GM21528 (cell line): ENCODE results near the gene BTBD16.

ENCODE experiments used
- ATAC-seq: cut with Tn5 transposase; IDR thresholded peaks from one replicate; pipeline ENCODE4 v1.9.1; 2021; ENCODE audit warnings: mild to moderate bottlenecking, moderate library complexity; ENCODE audit not compliant: unreplicated experiment, low FRiP score

BTBD16 gene

DNA sequence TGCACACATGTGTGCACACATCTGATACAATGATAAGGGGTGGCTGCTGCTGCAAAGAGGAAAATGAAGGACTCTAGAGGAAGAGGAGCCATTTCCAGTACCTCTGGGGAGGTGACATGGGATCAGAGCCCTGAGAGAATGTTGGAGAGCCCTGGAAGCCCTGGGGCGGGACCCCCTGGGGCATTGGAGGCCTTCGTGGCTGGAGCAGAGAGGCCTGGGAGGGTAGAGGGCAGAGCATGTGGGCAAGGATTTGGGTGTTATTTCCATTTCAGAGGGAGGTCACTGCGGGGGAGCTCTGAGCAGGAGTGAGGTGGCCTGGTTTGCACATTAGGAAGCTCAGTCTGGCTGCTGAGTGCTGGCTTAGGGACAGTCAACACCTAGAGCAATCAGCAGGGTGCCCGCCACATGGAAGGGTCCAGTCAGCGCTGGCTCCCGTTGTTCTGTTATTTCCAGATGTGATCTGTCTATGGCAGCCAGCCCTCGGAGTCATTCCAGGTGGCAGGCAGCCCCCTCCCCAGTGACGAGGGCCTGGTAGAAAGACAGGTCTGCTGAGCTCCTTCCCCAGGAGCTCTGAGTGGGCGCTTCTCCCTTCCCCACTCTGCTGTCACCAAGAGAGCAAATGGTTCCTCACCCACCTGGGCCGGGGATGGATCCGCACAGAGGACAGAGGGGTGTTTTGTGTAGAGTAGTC, 24.1 kb upstream of the BTBD16 start:
- ATAC-seq = no peak

DNA sequence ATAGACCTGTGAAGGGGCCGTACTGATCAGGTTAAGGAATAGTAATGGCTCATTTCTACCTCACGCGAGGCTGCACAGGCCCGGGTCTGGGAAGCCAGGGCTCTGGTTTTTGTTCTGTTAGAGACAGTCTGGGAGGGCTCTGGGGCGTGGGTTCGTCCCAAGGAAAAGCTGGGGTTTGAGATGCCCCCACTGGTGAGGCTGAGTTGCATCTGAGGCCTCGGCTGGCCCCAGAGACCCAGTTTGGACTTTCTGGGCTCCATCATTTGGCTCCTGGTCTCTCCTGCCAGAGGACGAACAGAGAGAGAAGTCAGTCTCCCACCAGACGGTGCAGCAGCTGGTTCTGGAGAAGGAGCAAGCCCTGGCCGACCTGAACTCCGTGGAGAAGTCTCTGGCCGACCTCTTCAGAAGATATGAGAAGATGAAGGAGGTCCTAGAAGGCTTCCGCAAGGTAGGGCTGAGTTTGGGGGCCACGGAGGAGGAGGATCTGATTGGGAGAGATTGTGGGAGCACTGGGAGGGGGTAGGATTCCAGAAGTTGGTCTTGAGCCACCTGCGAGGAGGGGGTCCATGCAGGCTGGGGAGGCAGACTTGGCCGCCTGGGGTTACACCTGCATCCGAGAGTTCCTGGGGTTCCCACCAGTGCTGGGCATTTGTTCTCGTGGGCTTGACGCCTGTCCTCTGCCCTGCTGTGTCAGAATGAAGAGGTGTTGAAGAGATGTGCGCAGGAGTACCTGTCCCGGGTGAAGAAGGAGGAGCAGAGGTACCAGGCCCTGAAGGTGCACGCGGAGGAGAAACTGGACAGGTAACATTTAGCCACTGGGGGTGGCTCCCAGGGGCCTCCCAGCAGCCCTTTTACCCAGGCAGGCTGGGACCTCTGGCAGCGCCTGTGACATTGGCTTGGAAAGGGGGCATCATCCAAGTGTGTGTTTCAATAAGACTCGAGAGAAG, 22.5 kb upstream of the BTBD16 start:
- no peak for ATAC-seq

DNA sequence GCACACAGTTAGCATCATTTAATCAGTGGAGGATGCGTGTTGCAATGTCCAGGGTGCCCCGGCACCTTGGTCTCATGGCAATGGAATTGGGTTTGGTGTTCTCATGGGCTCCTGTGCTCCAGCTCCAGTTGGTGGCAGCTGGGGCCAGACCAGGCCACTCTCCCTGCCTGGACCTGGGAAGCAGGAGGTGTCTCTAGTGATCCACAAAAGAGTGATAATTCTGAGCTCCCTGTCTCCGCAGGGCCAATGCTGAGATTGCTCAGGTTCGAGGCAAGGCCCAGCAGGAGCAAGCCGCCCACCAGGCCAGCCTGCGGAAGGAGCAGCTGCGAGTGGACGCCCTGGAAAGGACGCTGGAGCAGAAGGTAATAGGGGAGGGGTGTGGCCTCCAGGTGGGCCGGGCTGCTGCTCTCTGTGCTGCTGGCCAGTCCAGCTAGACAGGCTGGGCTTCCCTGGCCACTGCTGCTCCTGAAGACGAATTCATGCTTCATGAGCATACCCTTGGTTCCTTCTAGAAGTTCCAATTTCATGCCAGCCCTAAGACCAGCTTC, 21.7 kb upstream of the BTBD16 start:
- ATAC-seq = no peak

DNA sequence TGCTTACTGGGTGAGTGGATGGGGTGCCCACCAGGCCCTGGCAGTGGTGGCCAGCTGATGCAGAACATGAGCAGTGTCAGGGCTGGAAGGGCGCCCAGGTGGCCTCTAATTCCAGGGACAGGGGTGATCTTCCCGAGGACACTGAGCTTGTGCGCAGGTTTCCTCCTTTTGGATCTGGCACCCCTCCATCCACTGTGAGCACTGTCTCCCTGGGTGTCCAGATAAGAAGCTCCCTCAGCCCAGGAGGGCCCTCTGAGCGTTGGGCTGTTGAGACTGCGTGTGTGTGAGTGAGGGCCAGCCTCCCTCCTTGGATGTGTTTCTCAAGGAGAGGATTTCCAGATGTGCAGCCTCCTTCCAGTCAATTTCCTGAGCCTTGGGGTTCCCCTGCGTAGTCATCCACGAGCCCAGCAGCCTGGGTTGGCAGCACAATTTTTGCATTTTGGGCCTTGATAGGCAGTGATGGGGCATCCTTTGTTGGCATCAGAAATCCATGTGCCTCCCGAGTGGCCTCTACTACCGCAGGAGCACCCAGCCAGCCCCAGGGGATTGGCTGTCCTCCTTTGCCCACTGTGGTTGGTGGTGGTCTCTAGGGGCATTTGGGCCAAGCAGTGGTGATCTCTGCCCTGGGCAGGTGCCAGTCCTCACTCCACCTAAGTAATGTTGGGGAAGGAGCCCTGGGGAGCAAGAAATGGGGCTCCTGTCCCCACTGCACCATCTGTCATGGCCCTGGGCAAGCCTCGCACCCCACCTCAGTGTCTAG, 20.9 kb upstream of the BTBD16 start:
- no peak for ATAC-seq

DNA sequence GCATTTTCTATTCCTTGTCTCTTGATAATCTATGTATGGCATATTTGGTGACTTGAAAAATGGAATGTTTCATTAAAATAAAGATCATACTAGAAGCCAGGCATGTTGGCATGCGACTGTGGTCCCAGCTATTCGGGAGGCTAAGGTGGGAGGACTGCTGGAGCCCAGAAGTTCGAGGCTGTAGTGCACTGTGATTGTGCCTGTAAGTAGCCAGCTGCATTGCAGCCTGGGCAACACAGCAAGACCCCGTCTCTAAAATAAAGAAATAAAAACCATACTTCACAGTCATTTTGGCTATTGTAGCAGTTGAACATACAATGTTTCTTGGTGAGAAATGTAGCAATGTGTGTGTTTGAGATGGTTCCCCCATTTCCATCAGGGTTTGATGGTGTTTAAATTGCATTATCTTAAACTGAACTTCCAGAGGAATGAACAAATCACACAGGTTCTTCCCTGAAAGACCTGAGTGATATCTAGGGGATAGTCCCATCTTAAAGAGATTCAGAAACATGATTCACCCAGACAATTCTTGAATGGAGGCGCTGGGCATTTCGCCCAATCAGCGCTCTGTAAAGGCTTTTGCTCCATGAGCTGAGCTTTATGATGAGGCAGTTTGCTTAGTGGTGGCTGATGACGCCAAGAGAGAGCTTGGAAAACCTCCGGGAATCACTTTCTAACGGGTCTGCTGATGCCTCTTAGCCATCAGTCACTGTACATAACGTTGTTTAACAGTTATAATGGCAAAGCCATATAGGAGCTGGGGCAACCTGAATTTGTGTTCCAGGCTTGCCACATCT, 19.4 kb upstream of the BTBD16 start:
- no peak for ATAC-seq

DNA sequence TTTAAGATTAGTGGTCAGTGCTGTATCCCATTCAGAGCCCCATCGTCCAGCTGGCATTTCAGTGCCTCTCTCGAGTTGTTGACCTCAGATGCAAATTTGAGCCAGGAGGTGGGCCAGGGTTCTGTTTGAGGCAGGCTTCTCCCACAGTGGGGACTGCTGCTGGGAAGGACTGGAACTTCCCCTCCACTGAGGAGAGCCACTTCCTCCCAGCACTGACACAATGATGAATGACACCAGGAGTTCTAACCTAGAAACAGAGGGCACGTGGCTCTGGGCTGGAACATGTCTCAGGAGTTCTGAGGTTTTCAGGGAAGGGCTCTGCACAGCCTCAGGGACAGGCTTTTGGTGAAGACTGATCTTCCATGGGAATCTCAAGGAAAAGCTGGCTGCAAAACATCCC, 18.3 kb upstream of the BTBD16 start:
- ATAC-seq = no peak

DNA sequence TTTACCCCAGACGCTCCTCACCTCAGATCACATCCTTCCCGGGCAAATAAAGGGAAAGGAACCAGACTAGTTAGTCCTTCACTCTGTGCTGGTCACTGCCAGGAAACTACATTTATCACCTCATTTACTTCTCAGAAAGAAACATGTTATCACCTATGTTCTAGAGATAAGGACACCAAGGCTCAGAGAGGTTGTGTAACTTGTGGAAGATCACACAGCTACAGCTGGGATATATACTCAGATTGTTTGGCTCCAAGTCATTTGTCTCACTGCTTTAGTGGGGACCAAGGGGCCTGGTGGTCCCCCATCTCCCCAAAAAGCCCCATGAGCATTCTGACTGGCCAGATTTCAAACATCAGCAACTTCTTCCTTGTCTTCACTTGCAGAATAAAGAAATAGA, 17.5 kb upstream of the BTBD16 start:
- ATAC-seq = no peak

DNA sequence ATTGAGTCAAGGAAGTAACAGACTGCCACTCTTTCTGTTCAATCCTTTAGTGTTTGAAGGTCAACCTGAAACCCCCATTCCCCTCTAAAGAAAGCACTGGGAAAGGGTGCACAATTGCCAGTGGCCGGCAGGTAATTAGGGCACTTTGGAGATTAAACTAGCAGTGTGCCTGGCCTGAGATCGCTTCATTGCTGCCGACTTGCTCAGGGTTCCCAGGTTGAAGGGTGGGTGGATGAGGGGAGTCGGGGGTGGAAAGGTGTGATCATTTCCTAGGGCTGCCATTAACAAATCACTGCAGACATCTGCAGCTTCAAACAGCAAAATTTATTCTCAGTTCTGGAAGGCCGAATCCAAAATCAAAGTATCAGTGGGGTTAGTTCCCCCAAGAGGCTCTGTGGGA, 16.3 kb upstream of the BTBD16 start:
- no peak for ATAC-seq

DNA sequence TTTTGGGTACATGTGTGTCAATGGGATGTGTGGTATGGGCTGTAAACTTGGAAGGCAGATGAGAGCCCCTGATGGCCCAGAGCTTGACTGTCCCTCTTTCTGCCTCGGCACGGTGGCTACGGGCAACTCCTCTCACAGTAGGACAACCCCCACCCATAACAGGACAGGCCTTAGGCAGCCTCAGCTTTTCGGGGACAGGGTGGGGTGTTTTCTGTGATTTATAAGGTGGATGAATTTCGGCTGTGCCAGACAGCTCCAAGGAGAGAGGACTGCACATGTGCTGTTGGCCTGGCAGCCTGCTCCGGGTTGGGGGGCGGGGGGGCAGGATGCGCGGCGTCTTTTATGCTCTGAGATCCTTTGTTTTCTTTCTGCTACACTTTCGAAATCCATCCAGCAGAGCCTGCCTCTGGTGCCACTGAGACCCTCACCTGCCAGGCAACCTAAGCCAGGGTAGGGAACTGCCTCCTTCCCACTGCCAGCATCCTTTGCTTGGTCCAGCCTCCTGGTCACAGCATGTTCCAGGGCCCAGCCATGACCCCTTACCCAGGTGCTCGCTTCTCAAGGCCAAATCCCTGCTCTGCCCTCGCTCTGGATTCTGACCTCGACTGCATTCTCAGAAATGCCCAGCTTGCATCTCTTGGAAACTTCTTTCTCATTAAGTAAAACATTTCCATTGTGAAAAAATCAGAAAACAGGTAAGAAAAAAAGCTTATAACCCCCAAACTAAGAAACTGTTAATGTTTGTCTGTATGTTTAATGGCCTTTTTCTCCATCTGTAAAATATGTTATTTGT, 15.4 kb upstream of the BTBD16 start:
- ATAC-seq = no peak

DNA sequence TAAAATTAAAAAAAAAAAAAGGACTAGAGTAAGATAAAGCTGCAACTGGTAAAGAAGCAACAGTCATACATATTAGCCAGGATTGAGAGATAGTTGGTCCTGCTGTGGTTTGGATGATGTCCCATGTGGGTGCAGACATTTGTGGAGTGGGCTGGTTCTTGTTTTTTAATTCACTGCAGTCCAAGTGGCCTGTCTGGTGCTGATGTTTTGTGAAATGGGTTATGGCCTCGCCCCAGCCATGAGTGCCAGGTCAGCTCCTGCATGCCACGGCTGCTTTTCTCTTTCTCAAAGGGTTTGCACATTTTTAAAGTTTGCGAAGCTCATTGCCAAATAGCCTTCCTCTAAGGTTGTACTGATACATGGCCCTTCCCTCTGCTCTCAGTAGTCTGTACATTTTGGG, 14.1 kb upstream of the BTBD16 start:
- no peak for ATAC-seq

DNA sequence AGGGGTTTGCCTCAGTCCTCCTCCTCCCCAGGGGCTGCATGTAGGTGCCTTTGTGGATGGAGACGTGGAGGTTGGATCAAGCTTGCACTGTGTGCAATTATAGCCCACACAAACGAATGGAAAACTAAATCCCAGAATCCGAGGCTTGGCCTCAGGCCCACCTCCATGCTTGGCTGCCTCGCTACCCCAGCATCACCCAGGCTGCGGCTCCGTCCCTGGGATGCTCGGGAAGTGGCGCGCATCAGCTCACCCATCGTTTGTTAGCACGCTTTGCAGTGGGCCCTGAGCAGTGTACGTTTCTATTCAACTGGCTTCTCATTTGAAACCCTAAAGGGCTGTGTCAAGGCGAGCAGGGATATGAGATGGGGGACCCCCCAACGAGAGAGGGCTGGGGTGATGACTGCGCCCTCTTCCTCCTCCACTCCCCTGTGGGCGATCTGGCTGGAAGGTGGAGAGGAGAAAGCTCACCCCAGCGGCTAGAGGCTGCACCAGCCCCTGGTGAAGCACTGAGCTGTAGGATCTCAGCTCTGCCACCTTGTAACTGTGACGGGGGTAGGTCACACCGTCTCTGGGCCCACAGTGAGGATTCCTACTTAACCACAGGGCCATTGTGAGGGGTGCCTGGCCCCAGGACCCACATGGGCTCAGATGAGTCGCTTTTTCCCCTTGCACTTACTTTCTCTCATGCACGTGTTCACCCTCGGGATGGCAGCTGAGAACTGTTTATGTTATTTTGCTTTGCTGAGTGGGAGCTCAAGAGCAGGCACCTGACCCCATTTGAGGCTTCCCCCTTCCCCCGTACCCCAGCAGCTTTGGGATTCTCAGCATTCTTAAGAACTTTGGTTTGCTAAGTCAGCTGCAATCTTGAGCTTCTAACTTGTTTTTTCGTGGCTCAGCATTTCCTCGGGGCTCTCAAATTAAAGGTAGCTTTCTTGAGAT, 12.7 kb upstream of the BTBD16 start:
- ATAC-seq = no peak

DNA sequence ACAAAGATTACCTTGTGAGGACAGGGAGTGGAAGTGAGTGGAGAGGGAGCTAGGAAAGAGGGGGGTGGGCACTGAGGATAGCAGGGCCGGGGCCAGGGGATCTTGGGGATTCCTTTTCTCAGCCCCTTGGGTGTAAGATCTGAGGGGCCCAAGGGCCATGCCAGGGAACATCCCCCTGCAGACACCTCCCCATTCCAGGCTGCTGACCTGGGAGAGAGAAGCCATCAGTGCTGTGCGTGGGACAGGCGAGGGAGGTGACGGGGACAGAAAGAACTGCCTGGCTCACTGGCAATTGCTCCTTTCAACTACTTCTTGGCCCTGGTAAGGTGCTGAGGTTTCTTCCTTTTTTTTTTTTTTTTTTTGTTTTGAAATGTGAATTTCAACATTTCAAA, 12.0 kb upstream of the BTBD16 start:
- ATAC-seq = no peak

DNA sequence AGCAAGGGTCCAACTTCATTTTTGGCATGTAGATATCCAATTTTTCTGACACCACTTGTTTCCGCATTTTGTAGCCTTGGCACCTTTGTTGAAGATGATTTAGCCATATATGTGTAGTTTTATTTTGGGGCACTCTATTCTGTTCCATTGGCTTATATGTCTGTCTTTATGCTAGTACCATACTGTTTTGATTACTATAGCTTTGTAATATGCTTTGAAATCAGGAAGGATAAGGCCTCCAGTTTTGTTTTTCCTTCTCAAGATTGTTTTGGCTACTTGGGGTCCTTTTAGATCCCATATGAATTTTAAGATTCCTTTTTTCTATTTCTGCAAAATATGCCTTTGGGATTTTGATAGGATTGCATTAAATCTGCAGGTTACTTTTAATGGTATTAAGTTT, 9.5 kb upstream of the BTBD16 start:
- ATAC-seq = no peak

DNA sequence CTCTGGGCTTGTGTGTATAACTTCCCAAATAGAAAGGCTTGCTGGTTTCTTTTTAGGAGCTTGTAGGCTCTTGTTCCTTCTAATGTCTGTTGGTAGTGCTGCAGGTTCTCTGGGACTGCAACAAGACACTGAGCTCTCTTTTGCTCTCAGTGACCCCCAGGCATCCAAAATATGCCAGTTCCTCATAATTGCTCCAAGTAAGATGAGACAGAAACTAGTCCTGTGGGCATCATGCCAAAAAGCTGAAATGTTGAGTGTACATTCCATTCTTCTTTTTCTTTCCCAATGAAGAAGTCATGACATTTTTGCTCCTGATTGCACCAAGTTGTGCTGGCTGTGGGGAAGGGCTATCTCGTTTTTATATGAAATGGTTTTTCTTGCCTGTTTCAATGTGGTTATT, 7.1 kb upstream of the BTBD16 start:
- no peak for ATAC-seq

DNA sequence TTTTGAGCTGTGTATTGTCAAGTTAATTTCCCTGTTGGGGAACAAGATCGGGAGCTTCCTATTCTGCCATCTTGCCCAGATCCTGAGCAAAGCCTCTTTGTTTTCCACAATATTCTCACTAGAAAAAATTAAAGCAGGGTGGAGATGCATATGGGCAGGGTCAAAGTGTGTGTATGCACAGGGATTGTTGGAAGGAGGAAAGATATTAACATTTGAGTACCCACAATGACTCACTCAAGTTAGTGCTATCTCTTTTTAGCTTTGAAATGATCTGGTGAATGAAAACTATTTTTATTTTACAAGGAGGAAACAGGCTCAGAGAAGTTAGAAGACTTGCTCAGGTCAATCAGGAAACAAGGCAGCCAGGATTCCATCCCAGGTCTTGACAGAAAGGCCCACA, 6.7 kb upstream of the BTBD16 start:
- no peak for ATAC-seq

DNA sequence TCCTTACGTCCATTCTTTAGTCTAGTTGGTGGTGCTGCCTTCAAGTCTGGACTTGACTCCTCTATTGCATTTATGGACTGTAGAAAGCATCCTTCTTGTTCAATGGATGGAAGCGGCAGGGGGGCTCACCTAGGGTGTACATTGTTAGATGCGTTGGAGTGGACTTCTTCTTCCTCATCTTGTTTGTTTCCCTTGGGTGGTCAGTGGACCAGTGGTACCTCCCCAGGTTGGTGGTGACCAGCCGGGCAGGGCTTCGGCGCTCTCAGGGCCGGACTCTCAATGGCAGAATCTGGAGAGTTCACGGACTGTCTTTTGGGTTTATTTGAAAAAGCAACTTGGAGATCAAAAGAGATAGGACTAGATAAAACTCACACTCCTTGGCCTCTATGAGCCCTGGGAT, 6.2 kb upstream of the BTBD16 start:
- ATAC-seq = no peak

DNA sequence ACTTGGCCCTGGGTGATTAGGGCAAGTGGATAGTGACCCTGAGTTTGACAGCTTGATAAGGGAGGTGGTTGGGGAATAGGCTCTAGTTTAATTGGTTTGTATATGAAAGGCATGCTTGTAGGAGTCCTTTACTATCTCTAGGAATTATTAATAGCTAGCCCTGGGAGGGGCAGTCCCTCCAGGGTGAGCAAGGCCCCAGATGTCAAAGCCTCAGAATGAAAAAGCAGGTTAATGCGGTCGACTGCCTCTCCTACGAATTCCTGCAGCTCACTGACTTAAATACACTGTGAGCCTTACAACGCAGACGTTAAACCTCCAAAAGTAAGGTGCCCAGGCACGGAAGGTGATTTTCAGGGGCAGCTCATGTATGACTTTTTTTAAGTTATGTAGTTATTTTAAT, 5.2 kb upstream of the BTBD16 start:
- ATAC-seq = no peak
